Tibial nerve (tissue), 4 donors: ENCODE measurements around the gene MTUS2.

Experiments
- EP300 ChIP-seq, 2 donors: sonication (generic); formaldehyde crosslinking; IDR thresholded peaks; one replicate each; pipeline ENCODE4 v1.6.1; 2017; ENCODE audit warnings: antibody characterized with exemption in 2 of 2, mild to moderate bottlenecking in 1 of 2
- TF ChIP-seq, protein P1 (sequence below), 5 experiments: fragments of 200-600 bp in 3 of 5; fragments of 450-650 bp in 2 of 5; sonication (generic) in 3 of 5; IDR thresholded peaks; one replicate each; pipeline ENCODE4 v1.5.1; 2016 to 2019; ENCODE audit warnings: antibody characterized with exemption in 5 of 5, mild to moderate bottlenecking in 3 of 5, moderate library complexity in 2 of 5

DNA sequence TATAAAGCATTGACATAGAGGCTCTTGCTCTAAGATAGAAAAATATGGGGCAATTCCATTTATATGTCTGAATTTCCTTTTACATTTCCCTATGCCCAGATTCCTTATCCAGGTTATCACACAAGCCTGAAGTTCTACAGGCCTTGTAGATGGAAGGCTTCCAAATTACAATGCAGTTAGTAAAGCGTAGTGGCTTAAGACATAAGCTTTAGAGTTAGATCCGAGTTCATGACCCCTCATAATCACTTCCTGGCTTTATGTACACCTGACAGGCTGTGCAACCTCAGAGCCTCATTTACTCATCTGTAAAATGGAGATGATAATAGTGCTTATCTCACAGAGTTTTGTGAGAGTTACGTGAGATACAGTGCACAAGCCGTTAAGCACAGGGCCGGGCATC is 601.9 kb downstream of the MTUS2 start:
- TF ChIP-seq, protein P1, sequence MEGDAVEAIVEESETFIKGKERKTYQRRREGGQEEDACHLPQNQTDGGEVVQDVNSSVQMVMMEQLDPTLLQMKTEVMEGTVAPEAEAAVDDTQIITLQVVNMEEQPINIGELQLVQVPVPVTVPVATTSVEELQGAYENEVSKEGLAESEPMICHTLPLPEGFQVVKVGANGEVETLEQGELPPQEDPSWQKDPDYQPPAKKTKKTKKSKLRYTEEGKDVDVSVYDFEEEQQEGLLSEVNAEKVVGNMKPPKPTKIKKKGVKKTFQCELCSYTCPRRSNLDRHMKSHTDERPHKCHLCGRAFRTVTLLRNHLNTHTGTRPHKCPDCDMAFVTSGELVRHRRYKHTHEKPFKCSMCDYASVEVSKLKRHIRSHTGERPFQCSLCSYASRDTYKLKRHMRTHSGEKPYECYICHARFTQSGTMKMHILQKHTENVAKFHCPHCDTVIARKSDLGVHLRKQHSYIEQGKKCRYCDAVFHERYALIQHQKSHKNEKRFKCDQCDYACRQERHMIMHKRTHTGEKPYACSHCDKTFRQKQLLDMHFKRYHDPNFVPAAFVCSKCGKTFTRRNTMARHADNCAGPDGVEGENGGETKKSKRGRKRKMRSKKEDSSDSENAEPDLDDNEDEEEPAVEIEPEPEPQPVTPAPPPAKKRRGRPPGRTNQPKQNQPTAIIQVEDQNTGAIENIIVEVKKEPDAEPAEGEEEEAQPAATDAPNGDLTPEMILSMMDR (IDR thresholded peaks at IDR 0.05), result no peak
- TF ChIP-seq EP300 (IDR thresholded peaks at IDR 0.05), result no peak
